Mesothelial cell of epicardium (in vitro differentiated cells): ENCODE measurements around the gene SCUBE2. TPM values are rescaled to one million over a fixed set of nuclear protein-coding genes. Genes with fewer than 3 reads are reported as not detected.
"Not testable (repeated sequence)": the region's sequence is repeated elsewhere in the genome, so short reads cannot be mapped to it uniquely, and the experiment has no call there.

Source experiments
- DNase-seq, 2 experiments: peaks; one replicate each; pipeline ENCODE4 v3.0.0; 2021; ENCODE audit warnings: low spot score in 2 of 2; ENCODE audit not compliant: unreplicated experiment in 2 of 2
- H3K27ac Mint-ChIP-seq: 2 replicates; pipeline ENCODE4 v1.8.0; 2021; ENCODE audit warnings: mixed read lengths
- H3K27me3 Mint-ChIP-seq: 2 replicates; pipeline ENCODE4 v1.8.0; 2021; ENCODE audit warnings: low read depth, mixed read lengths
- H3K36me3 Mint-ChIP-seq: 2 replicates; pipeline ENCODE4 v1.8.0; 2021; ENCODE audit warnings: mixed read lengths
- H3K4me1 Mint-ChIP-seq: 2 replicates; pipeline ENCODE4 v1.8.0; 2021; ENCODE audit warnings: mixed read lengths
- H3K4me3 Mint-ChIP-seq: 2 replicates; pipeline ENCODE4 v1.8.0; 2021; ENCODE audit warnings: mild to moderate bottlenecking, moderate library complexity, mixed read lengths
- H3K9me3 Mint-ChIP-seq: 2 replicates; pipeline ENCODE4 v1.8.0; 2021; ENCODE audit warnings: mixed read lengths
- total RNA-seq: library from RNA; stranded (reverse); gene quantifications from 3 replicates; pipeline ENCODE4 v1.2.1, GENCODE V29; 2021
- TF ChIP-seq, protein P1 (sequence below): fragments of 200-600 bp; sonication (generic); IDR thresholded peaks from one replicate; pipeline ENCODE4 v1.5.0; 2021; ENCODE audit warnings: antibody characterized with exemption; ENCODE audit not compliant: unreplicated experiment

Gene SCUBE2
- total RNA-seq, 1 donor from 2014 or later, result 1.1 TPM

GRCh38 chr11:9103542-9104276 is 12.3 kb upstream of the SCUBE2 start:
- no peaks in the 10 kb centered on the region for H3K9me3 Mint-ChIP-seq
- no peak overlapping the region for H3K4me3 Mint-ChIP-seq
- peaks cover 6% of the 10 kb centered on the region for H3K4me1 Mint-ChIP-seq
- H3K27me3 Mint-ChIP-seq, result no peaks in the 10 kb centered on the region
- no peaks in the 10 kb centered on the region for H3K36me3 Mint-ChIP-seq
- no peak overlapping the region for H3K27ac Mint-ChIP-seq
- DNase-seq, result no peak
- TF ChIP-seq, protein P1, sequence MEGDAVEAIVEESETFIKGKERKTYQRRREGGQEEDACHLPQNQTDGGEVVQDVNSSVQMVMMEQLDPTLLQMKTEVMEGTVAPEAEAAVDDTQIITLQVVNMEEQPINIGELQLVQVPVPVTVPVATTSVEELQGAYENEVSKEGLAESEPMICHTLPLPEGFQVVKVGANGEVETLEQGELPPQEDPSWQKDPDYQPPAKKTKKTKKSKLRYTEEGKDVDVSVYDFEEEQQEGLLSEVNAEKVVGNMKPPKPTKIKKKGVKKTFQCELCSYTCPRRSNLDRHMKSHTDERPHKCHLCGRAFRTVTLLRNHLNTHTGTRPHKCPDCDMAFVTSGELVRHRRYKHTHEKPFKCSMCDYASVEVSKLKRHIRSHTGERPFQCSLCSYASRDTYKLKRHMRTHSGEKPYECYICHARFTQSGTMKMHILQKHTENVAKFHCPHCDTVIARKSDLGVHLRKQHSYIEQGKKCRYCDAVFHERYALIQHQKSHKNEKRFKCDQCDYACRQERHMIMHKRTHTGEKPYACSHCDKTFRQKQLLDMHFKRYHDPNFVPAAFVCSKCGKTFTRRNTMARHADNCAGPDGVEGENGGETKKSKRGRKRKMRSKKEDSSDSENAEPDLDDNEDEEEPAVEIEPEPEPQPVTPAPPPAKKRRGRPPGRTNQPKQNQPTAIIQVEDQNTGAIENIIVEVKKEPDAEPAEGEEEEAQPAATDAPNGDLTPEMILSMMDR, result no peak

GRCh38 chr11:9099617-9100016 is 8.2 kb upstream of the SCUBE2 start:
- DNase-seq, result no peak
- Mint-ChIP-seq H3K27me3 (peaks cover 2% of the 10 kb centered on the region), H3K4me1 (peaks cover 3% of the 10 kb centered on the region), H3K27ac (no peak overlapping the region), H3K9me3 (no peaks in the 10 kb centered on the region), H3K36me3 (peaks cover 2% of the 10 kb centered on the region), H3K4me3 (no peak overlapping the region)
- TF ChIP-seq, protein P1, result no peak

DNA sequence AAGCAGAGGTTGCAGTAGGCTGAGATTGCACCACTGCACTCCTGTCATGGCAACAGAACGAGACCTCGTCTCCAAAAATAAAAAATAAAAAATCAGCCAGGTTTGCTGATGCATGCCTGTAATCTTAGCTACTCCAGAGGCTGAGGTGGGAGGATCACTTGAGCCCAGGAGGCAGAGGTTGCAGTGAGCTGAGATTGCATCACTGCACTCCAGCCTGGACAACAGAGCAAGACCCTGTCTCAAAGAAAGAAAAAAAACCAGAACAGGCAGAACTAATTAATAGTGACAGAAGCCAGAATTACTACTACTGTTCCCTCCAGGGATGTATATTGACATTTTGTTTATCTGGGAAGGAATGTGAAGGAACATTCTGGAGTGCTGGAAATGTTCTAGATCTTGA is 7.1 kb upstream of the SCUBE2 start:
- not testable (repeated sequence) for DNase-seq, H3K27ac Mint-ChIP-seq, H3K4me3 Mint-ChIP-seq, H3K36me3 Mint-ChIP-seq, H3K9me3 Mint-ChIP-seq, H3K4me1 Mint-ChIP-seq
- peaks cover 10% of the 10 kb centered on the region for H3K27me3 Mint-ChIP-seq

DNA sequence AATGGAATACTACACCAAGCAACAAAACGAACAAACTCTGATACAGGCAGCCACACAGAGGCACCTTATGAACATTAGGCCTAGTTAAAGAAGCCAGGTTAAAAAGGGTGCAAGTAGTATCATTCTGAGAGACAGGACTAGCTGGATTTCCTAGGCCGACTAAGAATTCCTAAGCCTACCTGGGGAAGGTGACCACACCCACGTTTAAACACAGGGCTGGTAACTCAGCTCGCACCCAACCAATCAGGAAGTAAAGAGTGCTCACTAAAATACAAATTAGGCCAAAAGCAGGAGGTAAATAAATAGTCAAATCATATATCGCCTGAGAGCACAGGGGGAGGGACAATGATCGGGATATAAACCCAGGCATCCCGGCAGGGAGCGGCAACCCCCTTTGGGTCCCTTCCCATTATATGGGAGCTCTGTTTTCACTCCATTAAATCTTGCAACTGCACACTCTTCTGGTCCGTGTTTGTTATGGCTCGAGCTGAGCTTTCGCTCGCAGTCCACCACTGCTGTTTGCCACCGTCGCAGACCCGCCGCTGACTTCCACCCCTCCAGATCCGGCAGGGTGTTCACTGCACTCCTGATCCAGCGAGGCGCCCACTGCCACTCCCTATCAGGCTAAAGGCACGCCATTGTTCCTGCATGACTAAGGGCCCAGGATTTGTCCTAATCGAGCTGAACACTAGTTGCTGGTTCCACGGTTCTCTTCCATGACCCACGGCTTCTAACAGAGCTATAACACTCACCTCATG is 6.0 kb upstream of the SCUBE2 start:
- not testable (repeated sequence) for DNase-seq, H3K27ac Mint-ChIP-seq, H3K4me3 Mint-ChIP-seq, H3K36me3 Mint-ChIP-seq, H3K4me1 Mint-ChIP-seq, H3K9me3 Mint-ChIP-seq
- H3K27me3 Mint-ChIP-seq, result peaks cover 21% of the 10 kb centered on the region

GRCh38 chr11:9096427-9096826 is 5.0 kb upstream of the SCUBE2 start:
- TF ChIP-seq, protein P1, result no peak
- Mint-ChIP-seq H3K9me3 (no peaks in the 10 kb centered on the region), H3K27ac (no peak overlapping the region)

DNA sequence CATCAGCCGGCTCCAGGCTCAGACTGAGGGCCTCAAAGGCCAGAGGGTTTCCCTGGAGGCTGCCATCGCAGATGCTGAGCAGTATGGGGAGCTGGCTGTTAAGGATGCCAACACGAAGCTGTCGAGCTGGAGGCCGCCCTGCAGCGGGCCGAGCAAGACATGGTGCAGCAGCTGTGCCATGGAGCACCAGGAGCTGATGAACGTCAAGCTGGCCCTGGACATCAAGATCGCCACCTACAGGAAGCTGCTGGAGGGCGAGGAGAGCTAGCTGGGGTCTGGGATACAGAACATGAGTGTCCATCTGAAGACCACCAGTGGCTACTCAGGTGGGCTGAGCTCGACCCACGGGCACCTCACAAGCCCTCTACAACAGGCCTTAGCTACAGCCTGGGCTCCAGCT is 4.0 kb upstream of the SCUBE2 start:
- peaks cover 4% of the 10 kb centered on the region for H3K4me1 Mint-ChIP-seq
- no peak overlapping the region for H3K27ac Mint-ChIP-seq
- peaks cover 2% of the 10 kb centered on the region for H3K36me3 Mint-ChIP-seq
- DNase-seq, result no peak
- no peaks in the 10 kb centered on the region for H3K9me3 Mint-ChIP-seq
- TF ChIP-seq, protein P1, result no peak
- H3K27me3 Mint-ChIP-seq, result peaks cover 33% of the 10 kb centered on the region
- H3K4me3 Mint-ChIP-seq, result no peak overlapping the region

More at GRCh38 chr11:9096427-9096826, 5.0 kb upstream of the SCUBE2 start:
- peaks cover 2% of the 10 kb centered on the region for H3K36me3 Mint-ChIP-seq
- peaks cover 4% of the 10 kb centered on the region for H3K4me1 Mint-ChIP-seq
- H3K4me3 Mint-ChIP-seq, result no peak overlapping the region
- H3K27me3 Mint-ChIP-seq, result peaks cover 28% of the 10 kb centered on the region
- DNase-seq, result no peak
